Spinal cord (tissue), 10 donors: ENCODE data around the gene GOPC. TPM values are rescaled to one million over a fixed set of nuclear protein-coding genes. Genes with fewer than 3 reads are reported as not detected.

Experiments
- DNase-seq, 6 donors: peaks; one replicate each; pipeline versions ENCODE4 v3.0.0 to v3.0.0-alpha.2; 2013 to 2015; ENCODE audit warnings: low spot score in 6 of 6, low read depth in 4 of 6
- H3K27ac ChIP-seq: one replicate; pipeline ENCODE4 v1.5.1; 2013; ENCODE audit warnings: low read depth, low read length, control low read depth
- H3K27me3 ChIP-seq: one replicate; pipeline ENCODE4 v1.6.1; 2013; ENCODE audit warnings: low read length; ENCODE audit not compliant: control insufficient read depth, insufficient read depth
- H3K36me3 ChIP-seq: one replicate; pipeline ENCODE4 v1.6.1; 2013; ENCODE audit warnings: low read length; ENCODE audit not compliant: control insufficient read depth, insufficient read depth
- H3K4me1 ChIP-seq: one replicate; pipeline ENCODE4 v1.6.1; 2013; ENCODE audit warnings: low read length; ENCODE audit not compliant: control insufficient read depth, insufficient read depth
- H3K4me3 ChIP-seq: one replicate; pipeline ENCODE4 v1.5.1; 2013; ENCODE audit warnings: low read depth, low read length, control low read depth
- H3K9me3 ChIP-seq: one replicate; pipeline ENCODE4 v1.6.1; 2013; ENCODE audit warnings: low read length; ENCODE audit not compliant: control insufficient read depth, insufficient read depth
- WGBS: methylation state at CpG from one replicate; pipeline ENCODE4 v1.1.5; 2013; ENCODE audit warnings: missing lambda C conversion rate; ENCODE audit not compliant: insufficient coverage; 5-methylcytosine and 5-hydroxymethylcytosine counted together
- polyA plus RNA-seq, 2 donors: library from polyadenylated mRNA; unstranded; fragments of 120-200 nt; gene quantifications; one replicate each; pipeline ENCODE4 v1.2.1, GENCODE V29; 2013; ENCODE audit not compliant: insufficient read length in 2 of 2
- total RNA-seq, 2 donors: library from RNA; depleted of rRNA in 1 of 2; stranded (reverse); fragments of 120-200 nt in 1 of 2; fragments of >200 nt in 1 of 2; gene quantifications; one replicate each; pipeline versions ENCODE4 v1.2.3 to v1.2.4, GENCODE V29; 2013 to 2014
- donor health status: healthy.

The GOPC gene
- total and polyA plus RNA-seq, 4 donors = 32.1 to 56.6 (median 47.7) TPM

DNA sequence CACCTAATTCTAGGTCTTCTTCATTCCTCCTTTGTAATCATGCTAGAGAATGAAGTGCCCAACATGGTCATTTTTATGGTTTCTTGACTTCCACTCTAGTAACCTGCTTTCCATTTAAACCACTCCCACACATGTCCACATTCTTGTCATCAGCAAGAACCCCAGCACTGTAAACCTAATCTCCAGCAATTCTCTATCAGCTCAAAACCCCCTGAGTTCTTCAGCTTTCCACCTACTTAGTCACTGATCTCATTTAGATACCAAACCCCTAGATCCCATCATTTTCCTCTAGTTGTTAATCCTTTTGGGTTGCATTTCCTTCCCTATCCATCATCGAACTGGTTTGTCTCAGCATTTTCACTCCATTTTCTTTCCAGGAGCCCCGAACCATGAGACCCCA, 49.7 kb downstream of the GOPC start:
- Histone ChIP-seq H3K36me3 (no peaks in the 10 kb centered on the region), H3K9me3 (no peaks in the 10 kb centered on the region), H3K4me1 (peaks cover 9% of the 10 kb centered on the region), H3K27ac (no peak overlapping the region), H3K27me3 (no peaks in the 10 kb centered on the region), H3K4me3 (no peak overlapping the region)
- WGBS = 89% methylated on average over 2 of the region's 2 CpGs
- DNase-seq = no peak

DNA sequence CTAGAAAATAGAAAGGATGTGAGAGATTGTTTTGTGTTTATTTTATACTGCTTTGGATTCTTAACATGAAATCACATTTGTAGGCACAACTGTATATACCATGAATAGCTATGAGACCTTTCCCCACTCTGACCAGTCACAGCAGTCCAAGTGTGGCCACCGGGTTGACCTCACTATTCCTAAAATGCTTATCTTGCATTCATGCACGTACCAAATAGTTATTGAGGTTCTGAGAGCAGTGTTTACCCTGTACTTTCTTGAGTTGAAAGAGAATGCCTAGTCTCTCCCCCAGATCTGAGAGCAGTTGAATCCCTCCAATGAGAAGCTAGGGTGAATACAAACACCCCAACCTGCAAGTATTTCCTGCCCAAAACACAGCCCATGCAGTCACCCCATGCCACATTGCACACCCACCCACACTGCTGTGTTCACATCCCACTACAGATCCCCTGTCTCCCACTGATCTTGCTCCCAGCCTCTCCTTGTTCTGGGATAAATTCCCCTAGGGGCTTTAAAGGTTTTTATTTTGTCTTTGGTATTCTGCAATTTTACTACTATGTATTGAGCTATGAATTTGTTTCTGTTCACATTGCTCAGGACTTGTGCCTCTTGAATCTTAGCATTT, 51.6 kb downstream of the GOPC start:
- Histone ChIP-seq H3K9me3 (no peaks in the 10 kb centered on the region), H3K4me1 (peaks cover 12% of the 10 kb centered on the region), H3K27me3 (no peaks in the 10 kb centered on the region), H3K4me3 (no peak overlapping the region), H3K27ac (no peak overlapping the region), H3K36me3 (no peaks in the 10 kb centered on the region)
- no CpG with 5 or more reads among the region's 2 CpGs for WGBS
- DNase-seq = no peak

DNA sequence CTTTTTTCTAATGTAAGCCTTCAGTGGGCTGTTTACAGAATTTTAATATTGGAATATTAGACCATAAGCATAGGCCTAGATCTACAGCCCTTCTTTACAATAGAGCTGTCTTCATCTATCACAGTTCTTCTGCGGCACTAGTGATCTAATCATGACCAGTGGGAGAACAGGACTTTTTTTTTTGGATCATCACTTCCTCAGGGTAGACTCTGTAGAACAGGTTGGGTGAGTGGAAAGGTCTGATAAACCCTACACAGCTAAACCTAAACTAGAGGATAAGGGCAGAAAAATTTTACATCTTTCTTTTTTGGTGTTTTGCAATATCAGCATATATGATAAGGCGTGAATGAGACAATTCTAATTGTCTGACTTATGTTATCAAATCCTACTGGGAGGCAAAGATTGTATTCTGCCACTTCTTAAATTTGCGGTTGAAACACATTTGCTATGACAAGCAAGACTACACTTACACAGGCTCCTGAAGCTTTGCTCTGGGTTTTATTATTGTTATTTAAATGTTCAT, 52.2 kb downstream of the GOPC start:
- WGBS = 100% methylated on average over 1 of the region's 3 CpGs

DNA sequence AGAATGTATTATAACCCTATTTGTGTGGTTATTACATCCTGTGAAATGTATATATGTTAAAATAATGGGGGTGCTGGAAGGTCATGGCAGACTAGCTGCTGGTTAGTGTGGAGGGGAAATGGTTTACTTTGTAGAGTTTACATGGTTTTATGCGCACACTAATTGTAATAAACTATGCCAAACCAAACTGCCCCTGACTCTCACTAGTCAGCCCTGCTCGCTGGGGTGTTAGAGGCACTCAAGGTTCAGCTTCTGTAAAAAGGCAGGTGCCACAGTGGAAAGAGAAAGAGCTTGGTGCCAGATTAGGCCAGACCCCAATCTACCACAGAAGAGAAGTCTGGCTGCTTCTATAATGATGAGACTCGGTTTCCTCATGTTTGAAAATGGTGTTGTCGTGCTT, 52.7 kb downstream of the GOPC start:
- no peak overlapping the region for H3K27ac ChIP-seq
- H3K4me3 ChIP-seq = no peak overlapping the region
- no peak for DNase-seq
- H3K36me3 ChIP-seq = no peaks in the 10 kb centered on the region
- no peaks in the 10 kb centered on the region for H3K9me3 ChIP-seq
- WGBS = no CpG with 5 or more reads among the region's 4 CpGs
- H3K4me1 ChIP-seq = peaks cover 12% of the 10 kb centered on the region
- H3K27me3 ChIP-seq = no peaks in the 10 kb centered on the region

More for the DNA sequence above, 52.2 kb downstream of the GOPC start:
- Histone ChIP-seq H3K36me3 (no peaks in the 10 kb centered on the region), H3K27me3 (no peaks in the 10 kb centered on the region), H3K4me3 (no peak overlapping the region), H3K4me1 (peaks cover 12% of the 10 kb centered on the region), H3K27ac (no peak overlapping the region), H3K9me3 (no peaks in the 10 kb centered on the region)
- no peak for DNase-seq

DNA sequence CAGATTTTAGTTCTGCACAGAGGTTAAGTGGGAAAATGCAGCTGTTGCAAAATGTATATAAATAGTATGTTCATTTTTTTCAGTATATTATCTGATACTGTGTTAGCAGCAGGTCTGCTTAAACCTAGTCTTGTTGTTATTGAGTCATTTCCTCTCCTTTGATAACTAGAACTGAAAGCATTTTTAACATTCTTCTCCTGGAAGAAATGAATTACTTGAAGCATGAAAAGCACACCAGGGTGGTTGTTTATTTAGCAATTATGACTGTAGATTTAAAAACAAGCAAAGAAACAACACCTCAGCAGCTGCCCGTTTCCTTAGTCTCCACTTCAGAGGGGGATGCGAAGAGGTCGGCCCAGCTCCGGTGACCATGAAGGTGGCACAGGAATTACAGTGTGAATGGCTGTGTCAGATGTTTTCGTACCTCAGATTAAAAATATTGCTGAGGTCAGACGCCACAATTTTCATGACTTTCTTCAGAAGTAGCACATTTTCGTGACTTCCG, 53.5 kb downstream of the GOPC start:
- no peaks in the 10 kb centered on the region for H3K9me3 ChIP-seq
- peaks cover 12% of the 10 kb centered on the region for H3K4me1 ChIP-seq
- H3K4me3 ChIP-seq = peak overlapping the region; percentile 65
- H3K27ac ChIP-seq = peak overlapping the region; percentile 33
- no peaks in the 10 kb centered on the region for H3K36me3 ChIP-seq
- no peak for DNase-seq
- H3K27me3 ChIP-seq = no peaks in the 10 kb centered on the region
- 85% methylated on average over 4 of the region's 8 CpGs for WGBS

DNA sequence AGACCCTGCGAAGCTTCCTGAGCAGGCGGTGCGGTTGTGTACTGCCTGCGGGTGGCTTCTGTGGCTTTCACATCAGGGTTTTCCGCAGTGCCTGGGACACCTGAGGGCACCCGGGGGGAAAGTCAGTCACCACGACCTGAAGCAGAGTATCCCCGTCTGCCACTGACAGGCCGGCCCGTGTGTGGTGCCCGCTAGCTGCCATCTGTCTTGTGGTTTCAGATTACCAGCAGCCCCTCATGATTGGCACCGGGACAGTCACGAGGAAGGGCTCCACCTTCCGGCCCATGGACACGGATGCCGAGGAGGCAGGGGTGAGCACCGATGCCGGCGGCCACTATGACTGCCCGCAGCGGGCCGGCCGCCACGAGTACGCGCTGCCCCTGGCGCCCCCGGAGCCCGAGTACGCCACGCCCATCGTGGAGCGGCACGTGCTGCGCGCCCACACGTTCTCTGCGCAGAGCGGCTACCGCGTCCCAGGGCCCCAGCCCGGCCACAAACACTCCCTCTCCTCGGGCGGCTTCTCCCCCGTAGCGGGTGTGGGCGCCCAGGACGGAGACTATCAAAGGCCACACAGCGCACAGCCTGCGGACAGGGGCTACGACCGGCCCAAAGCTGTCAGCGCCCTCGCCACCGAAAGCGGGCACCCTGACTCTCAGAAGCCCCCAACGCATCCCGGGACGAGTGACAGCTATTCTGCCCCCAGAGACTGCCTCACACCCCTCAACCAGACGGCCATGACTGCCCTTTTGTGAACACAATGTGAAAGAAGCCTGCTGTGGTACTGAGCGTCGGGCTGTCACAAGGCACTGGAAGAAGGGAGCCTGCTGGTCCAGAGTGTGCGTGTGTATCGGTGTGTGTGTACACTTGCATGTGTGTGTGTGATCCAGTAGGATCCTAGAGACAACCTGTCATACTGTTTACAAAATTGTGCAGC, 54.4 kb downstream of the GOPC start:
- H3K27ac ChIP-seq = peak overlapping the region; percentile 67
- no peaks in the 10 kb centered on the region for H3K36me3 ChIP-seq
- peak; percentile 17 to 84 (median 50) for DNase-seq
- WGBS = 7% methylated on average over 63 of the region's 64 CpGs
- H3K4me3 ChIP-seq = peak overlapping the region; percentile 65
- no peaks in the 10 kb centered on the region for H3K9me3 ChIP-seq
- H3K4me1 ChIP-seq = peaks cover 12% of the 10 kb centered on the region
- H3K27me3 ChIP-seq = no peaks in the 10 kb centered on the region

DNA sequence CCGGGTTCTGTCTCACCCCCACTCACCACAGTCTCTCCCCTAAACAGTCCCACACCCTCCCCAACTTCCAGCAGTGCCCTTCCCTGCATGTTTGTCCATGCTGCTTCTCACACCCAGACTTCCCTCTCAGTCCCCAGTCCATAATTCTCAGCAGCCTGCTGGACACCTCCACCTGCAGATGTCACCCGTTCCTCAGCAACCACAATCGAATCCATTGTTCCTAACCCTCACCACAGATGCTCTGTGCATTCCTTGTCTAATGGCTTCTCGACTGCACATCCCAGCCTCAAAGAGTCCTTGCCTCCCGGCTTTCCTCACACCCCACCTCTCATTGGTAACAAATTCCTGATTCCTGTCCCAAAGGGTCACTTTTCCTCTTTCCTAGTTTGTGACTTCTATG, 55.6 kb downstream of the GOPC start:
- no peaks in the 10 kb centered on the region for H3K9me3 ChIP-seq
- H3K36me3 ChIP-seq = no peaks in the 10 kb centered on the region
- no peaks in the 10 kb centered on the region for H3K27me3 ChIP-seq
- 87% methylated on average over 5 of the region's 5 CpGs for WGBS
- no peak for DNase-seq
- no peak overlapping the region for H3K4me3 ChIP-seq
- peaks cover 12% of the 10 kb centered on the region for H3K4me1 ChIP-seq
- no peak overlapping the region for H3K27ac ChIP-seq

DNA sequence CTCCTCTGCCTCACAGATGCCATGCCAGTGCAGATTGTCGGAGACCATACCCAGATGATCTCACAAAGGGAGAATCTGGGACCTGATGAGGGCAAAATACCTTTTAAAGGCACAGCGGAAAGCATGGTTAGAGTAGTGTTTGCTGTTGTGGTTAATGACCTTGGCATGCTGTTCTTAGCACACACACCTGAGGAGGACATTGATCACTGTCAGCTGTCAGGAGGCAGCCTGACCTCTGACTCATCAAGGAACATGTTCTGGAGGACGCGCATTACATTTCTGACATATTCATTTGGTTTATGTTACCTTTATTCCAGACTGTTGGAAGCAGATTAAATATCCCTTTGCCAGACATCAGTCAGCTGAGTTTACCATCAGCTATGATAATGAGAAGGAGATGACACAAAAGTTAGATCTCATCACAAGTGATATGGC, 57.1 kb downstream of the GOPC start:
- H3K4me3 ChIP-seq = no peak overlapping the region
- H3K36me3 ChIP-seq = no peaks in the 10 kb centered on the region
- no peak overlapping the region for H3K27ac ChIP-seq
- H3K9me3 ChIP-seq = no peaks in the 10 kb centered on the region
- no peak for DNase-seq
- WGBS = 85% methylated on average over 2 of the region's 4 CpGs
- H3K27me3 ChIP-seq = no peaks in the 10 kb centered on the region
- peaks cover 12% of the 10 kb centered on the region for H3K4me1 ChIP-seq

DNA sequence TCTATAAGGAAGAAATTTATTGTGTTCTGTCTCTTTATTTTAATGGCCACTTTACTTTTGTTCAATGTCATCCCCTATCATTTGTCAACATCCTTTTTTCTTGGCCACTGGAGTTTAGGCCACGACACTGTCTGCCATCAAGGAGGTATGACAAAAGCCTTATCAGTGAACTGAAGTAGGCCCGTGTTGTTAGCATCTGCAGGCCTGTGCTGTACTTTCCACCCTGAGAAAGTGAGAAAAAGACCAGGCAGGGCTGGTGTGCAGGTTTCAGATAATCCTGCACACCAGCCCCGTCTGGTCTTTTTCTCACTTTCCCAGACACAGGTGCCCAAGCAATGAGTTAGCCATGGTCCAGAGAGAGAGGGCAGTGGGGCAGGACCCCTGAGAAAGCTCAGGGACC, 57.6 kb downstream of the GOPC start:
- H3K4me3 ChIP-seq = no peak overlapping the region
- H3K9me3 ChIP-seq = no peaks in the 10 kb centered on the region
- no peak for DNase-seq
- no peaks in the 10 kb centered on the region for H3K27me3 ChIP-seq
- 72% methylated on average over 2 of the region's 3 CpGs for WGBS
- peaks cover 12% of the 10 kb centered on the region for H3K4me1 ChIP-seq
- no peaks in the 10 kb centered on the region for H3K36me3 ChIP-seq
- H3K27ac ChIP-seq = no peak overlapping the region
